ENCODE results near the gene TTLL8.

GRCh38 chr22:50089682-50090411 is 31.7 kb upstream of the TTLL8 start, which contains the start of gene MOV10L1:
- TF ChIP-seq CTCF (IDR thresholded peaks at IDR 0.05) (no peak), POLR2AphosphoS5 (IDR thresholded peaks at IDR 0.05; ENCODE audit: low read depth, low read length) (no peak), SIN3A (IDR thresholded peaks at IDR 0.05; ENCODE audit: borderline replicate concordance, insufficient read depth, low read depth, low read length) (no peak), REST (IDR thresholded peaks at IDR 0.05; ENCODE audit: insufficient read depth in 1 of 2, low read depth in 2 of 2, low read length in 1 of 2) (no peak), TCF7L2 (IDR thresholded peaks at IDR 0.05; ENCODE audit: low read depth, low read length) (no peak)

All from Panc1 (cell line).